Endothelial cell of hepatic sinusoid (primary cell): ENCODE data around the gene GGCX.

ENCODE experiments used
- in situ Hi-C: cut with HindIII; loops from 2 replicates; pipeline ENCODE4 v1.10.0; 2017; ENCODE audit warnings: low sequenced_read_pairs

GGCX gene

DNA sequence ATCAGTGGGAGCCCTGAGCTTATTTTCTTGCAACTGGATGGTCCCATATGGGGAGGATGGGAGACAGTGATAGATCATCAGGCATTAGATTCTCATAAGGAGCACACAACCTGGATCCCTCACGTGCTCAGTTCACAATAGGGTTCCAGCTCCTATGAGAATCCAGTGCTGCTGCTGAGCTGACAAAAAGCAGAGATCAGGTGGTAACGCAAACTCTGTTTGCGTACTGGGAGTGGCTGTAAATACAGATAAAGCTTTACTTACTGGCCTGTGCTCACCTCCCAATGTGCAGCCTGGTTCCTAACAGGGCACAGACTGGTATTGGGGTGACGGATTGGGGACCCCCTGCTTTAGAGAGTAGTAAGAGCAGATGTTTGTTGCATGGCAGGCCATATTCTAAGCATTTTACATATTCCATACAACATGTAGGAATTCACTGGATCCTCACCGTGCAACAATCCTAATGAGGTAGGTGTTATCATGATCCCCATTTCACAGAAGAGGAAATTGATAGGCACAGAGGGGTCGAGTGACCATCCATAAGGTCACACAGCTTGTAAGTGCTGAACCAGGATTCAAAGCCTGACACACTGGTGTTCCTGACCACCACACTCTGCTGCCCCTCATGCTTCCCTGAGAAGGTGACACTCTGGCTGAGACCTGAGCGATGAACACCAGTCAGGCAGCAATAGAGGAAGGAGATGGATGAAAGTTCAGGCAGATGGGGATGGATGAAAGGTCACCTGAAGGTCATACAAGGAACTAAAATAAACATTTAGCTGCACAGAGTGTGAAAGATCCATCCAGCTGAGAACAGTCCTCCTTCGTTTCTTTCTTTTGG, 38.0 kb downstream of the GGCX start:
- in situ Hi-C loops = loop anchor here (5.0 kb wide), 1 partner anchor 161 kb away; no protein-coding TSS in a partner anchor

- in situ Hi-C loops = loop anchor here (5.0 kb wide), 1 partner anchor 160 kb away; no protein-coding TSS in a partner anchor
Measured at GRCh38 chr2:85522090-85522647, 39.1 kb downstream of the GGCX start.

DNA sequence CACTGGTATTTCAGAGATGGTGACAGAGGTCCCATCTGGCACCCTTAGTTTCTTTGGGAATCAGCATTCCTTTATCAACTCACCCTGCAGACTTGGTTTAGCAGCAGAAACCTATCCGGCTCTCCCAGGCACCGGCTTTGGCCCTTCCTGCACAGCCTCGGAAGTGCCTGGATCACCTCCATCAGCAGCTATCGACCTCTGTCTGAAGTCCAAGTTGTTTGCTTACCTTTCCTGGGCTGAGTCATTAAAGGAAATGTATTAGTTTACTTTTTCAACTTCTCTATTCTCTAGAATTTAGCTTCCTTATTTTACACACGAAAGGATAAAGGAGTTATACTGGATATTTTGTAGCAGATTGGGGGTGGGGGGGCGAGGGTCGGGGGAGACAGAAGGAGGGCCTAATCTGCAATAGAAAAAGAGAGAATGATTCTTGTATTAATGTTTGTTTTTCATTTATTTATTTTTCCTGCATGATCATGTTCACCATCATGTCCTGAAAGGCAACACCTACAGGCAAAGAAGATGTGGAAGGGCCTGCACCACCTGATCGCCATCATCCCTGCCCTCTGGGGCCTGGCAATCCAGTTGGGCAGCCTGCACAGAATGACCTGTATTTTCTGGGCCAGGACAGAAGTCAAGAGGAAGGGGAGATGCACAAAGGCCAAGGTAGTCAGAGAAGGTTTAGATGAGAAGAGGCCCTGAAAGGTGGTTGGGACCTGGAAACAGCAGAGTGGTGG, 44.5 kb downstream of the GGCX start:
- in situ Hi-C loops = no loop called here

- in situ Hi-C loops = no loop called here
Measured at GRCh38 chr2:85514323-85514722, 47.0 kb downstream of the GGCX start.

DNA sequence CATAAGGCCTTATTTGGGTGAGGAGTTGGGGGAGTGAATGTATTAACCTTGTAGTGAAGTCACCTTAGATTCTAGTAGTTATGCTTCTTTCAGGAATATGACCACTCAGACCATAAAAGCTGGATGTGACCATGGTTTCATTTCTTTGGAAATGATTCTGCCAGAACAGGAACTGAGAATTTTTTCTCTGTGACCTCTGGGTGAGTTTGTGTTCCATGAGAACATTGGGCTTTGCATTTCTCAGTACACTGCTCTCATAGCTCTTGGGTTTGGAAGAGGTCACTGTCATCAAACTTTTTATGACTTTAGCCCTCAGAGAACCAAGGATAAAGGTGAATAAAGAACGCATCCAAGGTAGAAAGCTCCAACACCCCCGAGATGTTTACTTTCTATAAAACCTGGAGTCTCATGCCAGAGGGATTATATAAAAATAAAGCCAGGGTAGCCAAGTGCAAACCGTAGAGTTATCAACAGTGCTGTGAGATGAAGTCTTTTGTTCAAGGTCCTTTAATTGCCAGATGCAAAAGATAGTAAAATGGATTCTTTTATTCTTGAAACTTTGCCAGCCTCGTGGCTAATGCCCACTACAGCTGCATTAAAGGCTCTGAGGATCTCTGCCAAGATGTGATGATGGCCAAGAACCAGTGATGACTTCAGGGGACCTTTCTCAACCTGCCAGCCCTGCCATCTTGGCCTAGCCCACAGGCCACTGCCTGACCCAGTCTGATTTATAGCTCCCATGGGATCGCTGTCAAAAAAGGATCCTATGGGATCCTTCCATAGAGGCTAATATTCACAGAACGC, 50.1 kb downstream of the GGCX start:
- in situ Hi-C loops = no loop called here

GRCh38 chr2:85506768-85507181, 54.5 kb downstream of the GGCX start:
- in situ Hi-C loops = no loop called here

DNA sequence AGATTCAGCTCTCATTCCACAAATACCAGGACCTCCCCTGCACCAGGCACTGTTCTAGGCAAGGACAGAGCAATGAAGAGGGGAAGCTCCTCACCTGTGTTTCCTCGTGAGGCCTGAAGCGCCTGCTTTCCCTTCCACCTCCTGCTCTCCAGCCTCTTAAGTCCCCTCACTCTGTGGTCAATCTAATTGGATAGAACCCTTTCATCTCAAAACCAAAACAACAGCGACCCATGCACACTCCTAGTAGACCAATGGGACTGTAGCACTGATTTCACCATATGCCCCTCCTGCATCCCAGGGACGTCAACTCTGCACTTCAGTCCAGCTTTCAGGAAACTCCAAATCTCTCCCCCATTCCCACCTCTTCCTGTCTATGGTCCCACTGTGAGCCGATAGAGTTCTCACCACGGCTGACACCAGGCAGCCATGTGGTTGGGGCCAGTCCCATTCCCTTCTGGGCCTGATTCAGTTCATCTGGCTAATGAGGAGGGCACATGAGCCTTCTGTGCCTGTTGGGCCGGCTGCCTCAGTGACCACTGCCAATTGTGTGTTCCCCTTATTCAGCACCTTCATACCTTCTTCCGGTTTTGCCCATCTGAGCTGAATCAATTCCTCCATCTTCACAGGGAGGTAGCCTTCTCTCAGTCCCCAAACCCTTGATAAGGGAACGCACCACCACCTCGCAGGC, 55.6 kb downstream of the GGCX start:
- in situ Hi-C loops = no loop called here

- in situ Hi-C loops = no loop called here
Measured at GRCh38 chr2:85504778-85505261, 56.5 kb downstream of the GGCX start.

- in situ Hi-C loops = no loop called here
Measured at GRCh38 chr2:85503851-85504777, 57.2 kb downstream of the GGCX start.

DNA sequence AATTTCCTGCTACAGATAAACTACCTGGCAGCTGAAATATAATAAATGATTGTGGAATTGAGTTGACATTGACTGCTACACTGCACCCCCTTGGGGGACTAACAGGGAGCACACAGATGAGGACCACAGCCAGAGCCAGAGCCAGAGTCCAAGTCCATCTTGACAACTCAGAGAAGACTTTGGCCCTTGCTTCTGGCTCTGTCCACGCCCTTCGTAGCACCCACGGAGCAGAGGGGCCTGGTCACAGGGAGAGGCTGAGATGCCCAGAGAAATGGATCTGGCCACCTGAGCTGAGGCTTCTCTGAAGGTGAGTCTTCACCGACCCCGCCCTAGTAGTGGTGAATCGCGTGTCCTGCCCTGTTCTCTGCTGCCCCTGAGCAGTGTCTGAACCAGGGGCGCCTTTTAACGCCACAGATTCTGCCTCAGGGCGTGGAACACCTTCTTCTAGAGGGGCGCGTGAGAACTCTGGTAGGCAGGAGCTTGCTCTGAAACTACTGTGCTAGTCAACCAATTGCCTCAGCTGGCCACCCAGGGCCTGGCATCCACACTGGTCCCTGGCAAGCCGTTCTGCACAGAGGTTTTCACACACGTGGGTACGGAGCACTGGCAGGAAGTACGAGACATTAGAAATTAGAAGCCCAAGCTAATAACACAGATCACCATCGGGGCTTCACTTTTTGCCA, 58.0 kb downstream of the GGCX start:
- in situ Hi-C loops = no loop called here

GRCh38 chr2:85502720-85503119, 58.6 kb downstream of the GGCX start:
- in situ Hi-C loops = no loop called here

- in situ Hi-C loops = no loop called here
Measured at GRCh38 chr2:85501248-85501647, 60.0 kb downstream of the GGCX start.

DNA sequence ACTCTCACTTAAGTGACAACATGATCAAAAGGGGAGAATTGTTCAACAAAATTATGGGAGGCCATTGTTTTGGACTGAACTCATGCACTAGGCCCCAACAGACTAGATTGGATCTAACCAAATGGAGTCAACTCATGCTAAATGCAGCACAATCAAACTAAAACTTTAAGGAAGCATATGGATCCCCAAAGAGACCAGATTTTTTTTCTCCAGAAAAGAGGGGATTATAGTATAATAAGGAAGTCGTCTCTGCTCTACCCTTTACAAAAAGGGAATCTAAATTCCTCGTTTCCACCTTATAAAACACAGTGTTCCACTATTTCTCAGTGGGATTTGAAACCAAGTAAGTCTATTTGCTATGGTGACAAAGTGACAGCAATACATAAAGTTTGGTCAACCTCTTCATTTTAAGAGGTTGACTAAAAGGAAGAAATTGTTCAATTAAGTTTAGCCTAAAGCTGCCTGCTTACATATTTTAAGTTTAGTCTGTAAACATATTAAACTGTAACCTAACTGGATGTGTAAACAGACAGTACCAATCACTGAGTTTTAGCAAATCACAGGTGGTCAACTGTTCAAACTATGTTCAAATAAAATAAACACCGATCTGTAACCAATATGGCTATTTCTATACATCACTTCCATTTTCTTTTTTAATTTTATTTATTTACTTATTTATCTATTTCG, 63.2 kb downstream of the GGCX start:
- in situ Hi-C loops = loop anchor here (5.0 kb wide), 1 partner anchor 76 kb away; no protein-coding TSS in a partner anchor

DNA sequence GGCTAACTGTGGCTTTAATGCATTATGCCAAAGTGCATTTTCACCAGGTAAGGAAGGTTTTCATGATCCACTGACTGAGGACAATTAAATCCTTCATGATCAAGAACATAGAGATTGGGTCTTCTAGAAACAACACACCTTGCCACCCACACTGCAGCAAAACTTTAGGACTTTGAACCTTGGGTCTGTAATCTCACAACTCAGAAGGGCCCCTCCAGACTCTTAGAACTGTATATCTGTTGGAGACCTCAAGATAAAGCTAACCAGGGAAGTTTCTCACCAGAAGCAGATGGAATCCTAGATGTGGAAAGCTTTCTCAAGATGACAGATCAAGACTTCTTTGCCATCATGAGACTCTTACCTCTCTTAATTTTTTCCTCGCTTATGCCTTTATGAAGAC, 64.9 kb downstream of the GGCX start:
- in situ Hi-C loops = loop anchor here (5.0 kb wide), 1 partner anchor 74 kb away; no protein-coding TSS in a partner anchor
